HG03457 (cell line): ENCODE data around the gene OFD1.

Experiments used
- ATAC-seq: cut with Tn5 transposase; IDR thresholded peaks from one replicate; pipeline ENCODE4 v1.9.1; 2021; ENCODE audit warnings: moderate number of reproducible peaks; ENCODE audit not compliant: unreplicated experiment

Gene OFD1

DNA sequence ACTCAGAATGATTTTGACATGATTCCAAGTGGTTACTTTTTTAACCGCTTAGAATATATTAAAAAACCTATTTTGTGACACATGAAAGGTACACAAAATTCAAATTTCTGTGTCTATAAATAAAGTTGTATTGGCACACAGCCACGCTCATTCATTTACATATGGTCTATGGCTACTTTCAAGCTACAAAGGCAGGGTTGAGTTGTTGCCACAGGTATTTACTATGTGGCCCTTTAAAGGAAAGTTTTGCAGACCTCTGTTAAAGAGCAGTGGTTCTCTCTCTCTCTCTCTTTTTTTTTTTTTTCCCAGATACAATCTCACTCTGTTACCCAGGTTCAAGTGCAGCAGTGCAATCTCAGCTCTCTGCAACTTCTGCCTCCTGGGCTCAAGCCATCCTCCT lies 59.3 kb downstream of the OFD1 start:
- no peak for ATAC-seq

DNA sequence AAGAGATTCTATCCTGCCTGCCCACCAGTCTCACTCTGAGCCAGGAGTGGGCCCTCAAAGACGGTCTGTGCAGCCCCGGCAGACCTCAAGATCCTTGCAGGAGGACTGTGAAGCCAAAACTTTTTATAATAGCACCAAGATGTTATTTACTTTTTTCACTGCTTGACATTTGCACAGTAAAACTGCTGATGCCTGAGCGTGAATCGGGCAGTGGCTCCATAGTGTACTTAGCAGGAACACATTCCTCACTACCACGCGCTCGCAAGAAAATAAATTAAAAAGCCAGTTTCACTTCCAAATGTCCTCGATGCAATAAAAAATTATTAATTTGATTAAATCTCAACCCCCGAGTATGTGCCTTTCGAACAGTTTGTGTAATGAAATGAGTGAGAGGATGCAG lies 59.9 kb downstream of the OFD1 start:
- no peak for ATAC-seq

DNA sequence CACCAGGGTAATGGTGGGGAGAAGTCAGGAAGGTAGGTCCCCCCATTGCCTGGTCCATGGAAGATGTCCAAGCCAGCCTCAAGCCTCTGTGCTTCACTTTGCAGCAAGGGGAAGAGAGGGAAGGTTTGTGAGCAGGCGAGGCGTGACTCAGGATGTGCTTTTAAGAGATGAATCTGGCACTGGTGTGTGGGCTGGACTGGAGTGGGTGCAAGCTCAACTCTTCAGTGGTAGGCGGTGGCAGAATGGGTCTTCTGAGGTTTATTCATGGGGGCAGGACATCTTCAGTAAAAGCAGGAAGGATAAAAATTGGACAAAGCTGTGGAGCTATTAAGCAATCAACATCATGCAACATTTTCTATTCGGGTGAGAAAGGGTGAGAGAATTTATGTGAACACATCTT lies 63.0 kb downstream of the OFD1 start:
- ATAC-seq: no peak

DNA sequence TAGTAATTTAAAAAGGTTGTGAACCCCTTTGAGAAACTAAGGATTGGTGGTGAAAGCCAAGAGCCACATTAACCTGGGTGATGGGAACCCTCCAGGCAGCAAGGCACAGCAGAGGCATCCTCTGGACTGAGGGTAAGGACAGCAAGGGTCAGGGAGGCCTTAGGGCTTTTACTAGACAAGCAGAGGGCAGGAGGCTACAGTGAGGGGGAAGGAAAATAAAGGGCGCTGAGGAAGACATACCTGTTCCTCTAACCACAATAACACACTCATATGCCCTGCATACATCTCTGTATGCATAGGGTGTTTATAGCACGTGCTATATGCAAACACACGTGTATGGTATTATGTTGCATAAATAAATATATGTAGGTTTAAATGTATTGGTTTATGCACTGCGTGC lies 63.6 kb downstream of the OFD1 start:
- no peak for ATAC-seq

DNA sequence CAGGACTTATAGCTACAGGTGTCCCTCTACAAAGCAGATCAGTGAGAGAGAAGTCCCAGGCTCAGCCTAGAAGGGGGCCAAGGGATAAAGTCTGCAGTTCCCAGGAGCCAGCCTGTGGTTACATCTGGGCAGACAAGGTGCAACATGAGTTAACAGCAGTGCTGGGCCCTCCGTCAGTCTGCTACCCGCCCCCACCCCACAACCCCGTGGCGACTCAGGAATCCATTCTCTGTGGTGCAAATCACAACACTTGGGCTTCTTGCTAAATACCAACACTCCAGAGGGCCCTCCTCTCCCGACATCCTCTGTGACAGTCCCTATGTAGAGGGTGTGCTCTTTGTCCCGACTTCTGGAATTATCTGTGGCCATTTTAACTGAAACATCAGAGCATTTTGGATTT lies 68.6 kb downstream of the OFD1 start:
- ATAC-seq: no peak

DNA sequence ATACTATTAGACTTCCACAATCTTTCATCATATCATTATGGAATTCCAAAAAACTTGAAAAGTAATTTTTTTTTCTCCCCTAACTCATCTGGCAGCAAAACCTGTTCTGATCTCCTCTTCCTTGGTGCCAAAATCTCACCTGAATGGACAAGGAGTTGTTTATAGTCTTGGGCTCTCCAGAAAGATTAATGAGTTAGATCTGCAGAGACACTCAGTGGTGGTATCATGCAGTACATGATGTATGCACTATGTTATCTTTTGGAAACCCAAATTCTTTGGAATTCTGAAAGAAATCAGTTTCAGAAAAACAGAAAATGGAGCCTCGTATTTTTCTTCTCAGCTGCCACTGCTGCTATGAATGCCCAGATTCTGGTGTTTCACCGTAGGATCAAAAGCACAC lies 70.7 kb downstream of the OFD1 start:
- no peak for ATAC-seq

DNA sequence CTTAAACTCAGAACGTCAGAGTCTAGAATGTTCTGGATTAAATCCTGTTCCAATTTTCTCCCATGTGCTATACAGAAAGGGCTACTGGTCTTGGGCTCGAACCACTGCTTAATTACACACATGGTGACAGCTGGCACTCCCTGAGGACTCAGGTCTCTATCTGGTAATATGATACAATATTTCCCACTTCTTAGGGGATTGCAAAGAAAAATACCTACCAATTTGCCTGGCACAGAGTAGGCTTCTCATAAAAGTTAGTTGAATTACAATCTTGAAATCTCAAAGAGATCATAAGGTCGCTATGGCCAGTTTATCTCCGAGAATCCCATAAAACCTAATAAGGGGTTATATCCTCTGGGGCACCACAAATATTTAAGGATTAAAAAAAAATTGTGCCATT lies 73.7 kb downstream of the OFD1 start:
- no peak for ATAC-seq

DNA sequence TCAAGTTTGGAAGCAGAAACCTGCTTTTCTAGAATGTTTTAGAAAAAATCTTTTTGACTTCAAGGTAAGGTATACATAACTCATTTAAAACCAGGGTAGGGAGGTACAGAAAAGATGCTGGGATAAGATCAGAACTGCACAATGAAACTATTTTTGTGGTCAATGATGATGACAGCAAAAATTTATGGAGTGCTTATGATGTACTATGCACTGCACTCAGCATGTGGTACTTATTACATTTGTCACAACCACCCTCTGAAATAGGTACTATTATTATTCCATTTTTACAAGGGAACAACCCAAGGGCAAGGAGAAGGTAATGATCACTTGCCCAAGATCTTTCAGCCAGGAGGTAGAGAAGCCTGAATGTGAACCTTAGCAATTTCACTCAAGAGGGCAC lies 74.3 kb downstream of the OFD1 start:
- ATAC-seq: no peak

DNA sequence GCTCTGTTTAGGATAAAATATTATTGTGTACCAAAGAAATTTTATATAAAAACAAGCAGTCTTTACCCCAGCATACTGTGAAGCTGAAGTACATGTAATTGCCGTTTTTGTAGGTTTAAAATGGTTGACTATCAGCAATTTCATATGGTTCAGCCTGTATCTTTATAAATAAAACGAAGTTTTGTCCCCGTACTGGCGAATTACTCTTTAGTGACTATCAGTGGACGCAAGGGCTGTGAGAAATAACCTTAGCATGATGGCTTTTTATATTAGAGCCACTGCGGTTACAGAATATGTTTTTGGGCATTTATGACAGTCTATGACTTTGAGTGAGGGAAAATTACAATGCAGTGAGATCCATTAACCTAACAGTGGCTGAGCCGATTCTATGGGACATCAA lies 81.1 kb downstream of the OFD1 start:
- no peak for ATAC-seq

DNA sequence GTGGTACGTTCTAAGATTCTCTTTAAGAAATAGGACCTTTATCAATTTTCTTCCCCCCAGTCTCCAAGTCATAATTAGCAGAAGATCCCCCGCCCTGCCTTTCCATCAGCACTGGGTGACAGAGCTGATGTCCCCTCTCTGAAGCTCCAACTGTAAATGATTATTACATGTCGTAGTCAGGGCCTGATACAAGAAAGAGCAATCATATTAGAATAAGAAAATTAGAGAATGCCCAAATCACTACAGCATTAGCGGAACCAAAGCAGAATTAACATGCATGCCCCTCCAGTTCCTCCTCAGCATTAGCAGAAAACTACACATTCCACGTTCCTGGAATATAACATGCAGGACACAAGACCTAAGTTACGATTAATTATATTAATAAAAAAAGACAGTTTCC lies 81.6 kb downstream of the OFD1 start:
- ATAC-seq: no peak

DNA sequence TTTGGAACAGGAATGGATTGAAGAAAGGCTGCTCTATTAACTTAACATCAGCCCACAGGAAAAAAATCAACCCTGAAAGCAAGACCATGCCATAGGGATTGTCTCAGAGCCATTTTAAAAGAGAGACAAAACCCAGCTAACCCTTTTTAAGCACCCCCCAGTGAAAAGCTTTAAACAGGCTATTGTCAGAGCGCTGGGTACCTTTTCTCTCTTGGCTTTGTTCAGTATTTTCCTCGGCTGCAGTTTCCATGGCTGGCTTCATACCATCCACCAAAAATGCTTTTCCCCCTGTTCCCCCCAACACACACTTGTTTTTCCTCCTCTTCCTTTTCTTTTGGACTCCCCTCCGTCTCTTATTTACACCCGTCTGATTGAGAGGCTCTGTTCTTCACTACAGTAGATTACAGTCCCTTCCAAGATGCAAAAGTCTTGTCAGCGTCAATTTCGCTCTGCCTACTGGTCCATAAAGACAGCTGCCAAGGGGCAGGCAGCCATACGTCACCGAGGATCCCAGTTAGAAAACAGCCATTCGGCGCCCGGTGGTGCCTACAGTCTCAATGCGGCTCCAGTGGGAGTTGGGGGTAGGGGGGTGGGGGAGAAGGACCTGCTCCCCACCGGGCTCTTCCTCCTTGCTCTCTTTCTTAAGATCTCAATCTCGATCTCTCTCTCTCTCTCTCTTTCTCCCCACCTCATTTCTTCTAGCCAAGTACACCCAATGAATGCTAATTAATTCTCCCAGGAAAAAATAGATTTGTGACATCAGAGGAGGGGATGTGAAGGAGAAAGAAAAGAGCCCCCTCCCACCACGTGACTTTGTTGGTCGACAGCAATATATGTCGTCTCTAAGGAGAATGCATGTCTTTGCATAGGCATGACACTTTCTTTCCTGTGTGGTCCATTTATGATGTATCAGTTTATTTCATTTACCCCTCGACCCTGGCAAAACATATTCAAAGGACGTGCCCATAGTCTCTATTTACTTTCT lies 82.4 kb downstream of the OFD1 start, which contains the start of gene GPM6B:
Gene GPM6B (minus strand): TSS at position 451 of the 985 bp plus-strand sequence. CDS start 189 bp downstream, at position 262.
- no peak for ATAC-seq
